Liver (tissue), 9 donors: ENCODE data around the gene YIPF5. TPM values are rescaled to one million over a fixed set of nuclear protein-coding genes. Genes with fewer than 3 reads are reported as not detected.

Experiments used
- DNase-seq: peaks from one replicate; pipeline ENCODE4 v3.0.0-alpha.2; 2017; ENCODE audit warnings: low spot score
- H3K27ac ChIP-seq, 2 donors: one replicate each; pipeline ENCODE4 v1.7.0; 2013; ENCODE audit warnings: inconsistent platforms in 2 of 2, low read length in 2 of 2, control low read depth in 1 of 2, low read depth in 1 of 2, mild to moderate bottlenecking in 1 of 2
- H3K27me3 ChIP-seq, 4 donors: one replicate each; pipeline versions ENCODE4 v1.6.1 to v1.7.0; 2013; ENCODE audit warnings: low read length in 3 of 4, inconsistent platforms in 1 of 4, mild to moderate bottlenecking in 1 of 4, moderate library complexity in 1 of 4; ENCODE audit not compliant: control insufficient read depth in 4 of 4, insufficient read depth in 4 of 4
- H3K36me3 ChIP-seq, 4 donors: one replicate each; pipeline versions ENCODE4 v1.6.1 to v1.7.0; 2013; ENCODE audit warnings: low read length in 3 of 4, mild to moderate bottlenecking in 3 of 4, low read depth in 1 of 4, moderate library complexity in 1 of 4; ENCODE audit not compliant: control insufficient read depth in 4 of 4, insufficient read depth in 3 of 4
- H3K4me1 ChIP-seq, 4 donors: one replicate each; pipeline versions ENCODE4 v1.6.1 to v1.7.0; 2013; ENCODE audit warnings: low read length in 3 of 4, mild to moderate bottlenecking in 3 of 4, moderate library complexity in 1 of 4; ENCODE audit not compliant: control insufficient read depth in 4 of 4, insufficient read depth in 4 of 4
- H3K4me3 ChIP-seq, 3 donors: one replicate each; pipeline versions ENCODE4 v1.6.1 to v1.7.0; 2013; ENCODE audit warnings: low read length in 3 of 3, control low read depth in 1 of 3, low read depth in 1 of 3, mild to moderate bottlenecking in 1 of 3
- H3K9ac ChIP-seq, 2 donors: one replicate each; pipeline ENCODE4 v1.7.0; 2013; ENCODE audit warnings: low read length in 2 of 2, mild to moderate bottlenecking in 2 of 2, moderate library complexity in 2 of 2, control low read depth in 1 of 2, low read depth in 1 of 2
- H3K9me3 ChIP-seq, 4 donors: one replicate each; pipeline versions ENCODE4 v1.6.1 to v1.7.0; 2013; ENCODE audit warnings: low read length in 3 of 4; ENCODE audit not compliant: control insufficient read depth in 4 of 4
- ATF3 ChIP-seq: IDR thresholded peaks from 2 replicates; pipeline ENCODE4 v1.6.1; 2016; ENCODE audit warnings: antibody characterized with exemption
- CTCF ChIP-seq: fragments of 150-350 bp; IDR thresholded peaks from 2 replicates; pipeline ENCODE4 v1.5.1; 2017; ENCODE audit warnings: improper control_type of control experiment, low read depth, low read length; ENCODE audit not compliant: missing input control
- EGR1 ChIP-seq, 2 donors: IDR thresholded peaks; 2 replicates each; pipeline ENCODE4 v1.6.1; 2016 to 2018; ENCODE audit warnings: antibody characterized with exemption in 2 of 2, low read depth in 2 of 2
- FOXA1 ChIP-seq: IDR thresholded peaks from 2 replicates; pipeline ENCODE4 v1.6.1; 2016; ENCODE audit warnings: antibody characterized with exemption
- FOXA2 ChIP-seq: IDR thresholded peaks from 2 replicates; pipeline ENCODE4 v1.6.1; 2016; ENCODE audit warnings: antibody characterized with exemption
- GABPA ChIP-seq, 2 donors: IDR thresholded peaks in 1 of 2; conservative IDR thresholded peaks in 1 of 2; 2 replicates each; pipeline ENCODE4 v1.6.1; 2016; ENCODE audit warnings: antibody characterized with exemption in 2 of 2, mild to moderate bottlenecking in 1 of 2, moderate library complexity in 1 of 2
- HNF4A ChIP-seq, 2 donors: conservative IDR thresholded peaks; 2 replicates each; pipeline ENCODE4 v1.6.1; 2016; ENCODE audit warnings: antibody characterized with exemption in 2 of 2, mild to moderate bottlenecking in 2 of 2
- HNF4G ChIP-seq: IDR thresholded peaks from 2 replicates; pipeline ENCODE4 v1.6.1; 2016; ENCODE audit warnings: antibody characterized with exemption
- JUND ChIP-seq, 2 donors: IDR thresholded peaks; 2 replicates each; pipeline ENCODE4 v1.6.1; 2016; ENCODE audit warnings: antibody characterized with exemption in 2 of 2
- MAX ChIP-seq: IDR thresholded peaks from 2 replicates; pipeline ENCODE4 v1.6.1; 2016; ENCODE audit warnings: antibody characterized with exemption
- NR2F2 ChIP-seq: IDR thresholded peaks from 2 replicates; pipeline ENCODE4 v1.6.1; 2016; ENCODE audit warnings: antibody characterized with exemption
- RAD21 ChIP-seq, 2 donors: IDR thresholded peaks; 2 replicates each; pipeline ENCODE4 v1.6.1; 2016; ENCODE audit warnings: antibody characterized with exemption in 2 of 2, mild to moderate bottlenecking in 2 of 2
- REST ChIP-seq: IDR thresholded peaks from 2 replicates; pipeline ENCODE4 v1.6.1; 2016; ENCODE audit warnings: antibody characterized with exemption, mild to moderate bottlenecking
- RXRA ChIP-seq, 2 donors: IDR thresholded peaks; 2 replicates each; pipeline ENCODE4 v1.6.1; 2017 to 2018; ENCODE audit warnings: antibody characterized with exemption in 2 of 2, mild to moderate bottlenecking in 1 of 2
- SP1 ChIP-seq: IDR thresholded peaks from 2 replicates; pipeline ENCODE4 v1.6.1; 2018; ENCODE audit warnings: antibody characterized with exemption, mild to moderate bottlenecking
- TAF1 ChIP-seq: conservative IDR thresholded peaks from 2 replicates; pipeline ENCODE4 v1.6.1; 2016; ENCODE audit warnings: antibody characterized with exemption, mild to moderate bottlenecking
- YY1 ChIP-seq: IDR thresholded peaks from 2 replicates; pipeline ENCODE4 v1.6.1; 2016; ENCODE audit warnings: antibody characterized with exemption, mild to moderate bottlenecking
- ZBTB33 ChIP-seq: IDR thresholded peaks from 2 replicates; pipeline ENCODE4 v1.6.1; 2016; ENCODE audit warnings: antibody characterized with exemption
- WGBS: extraction: QIAGEN DNeasy Blood & Tissue Kit; methylation state at CpG from one replicate; pipeline ENCODE4 v1.1.7; 2013; 5-methylcytosine and 5-hydroxymethylcytosine counted together
- polyA plus RNA-seq, 2 donors: library from polyadenylated mRNA; stranded (reverse) in 1 of 2; unstranded in 1 of 2; fragments of 200-250 nt in 1 of 2; fragments of >200 nt in 1 of 2; fragmentation: Nextera tagmentation in 1 of 2; extraction: Ambion mirVana in 1 of 2; gene quantifications; one replicate each; pipeline versions ENCODE4 v1.2.1 to v1.2.3, GENCODE V29; 2013 to 2015
- total RNA-seq, 2 donors: library from RNA; depleted of rRNA; stranded (reverse); fragments of >200 nt; gene quantifications; one replicate each; pipeline ENCODE4 v1.2.3, GENCODE V29; 2014
- donor health status: healthy.
- donor health status: healthy.
- donor health status: healthy.
- donor health status: healthy.
- donor health status: healthy.

Gene YIPF5
- total and polyA plus RNA-seq, 4 donors, result 18.7 to 43.1 (median 20.6) TPM

- H3K4me3 ChIP-seq, result no peak overlapping the region
- no peaks in the 10 kb centered on the region for H3K4me1 ChIP-seq
- H3K27me3 ChIP-seq, result no peaks in the 10 kb centered on the region
- H3K9me3 ChIP-seq, result no peaks in the 10 kb centered on the region
- no peak for DNase-seq
- no peaks in the 10 kb centered on the region for H3K36me3 ChIP-seq
- 99% methylated on average over 1 of the region's 1 CpG for WGBS
- H3K9ac ChIP-seq, result no peak overlapping the region
- TF ChIP-seq NR2F2 (no peak), EGR1 (IDR thresholded peaks at IDR 0.05; ENCODE audit: low read depth in 2 of 2) (no peak), HNF4A (conservative IDR thresholded peaks at IDR 0.05) (no peak), MAX (no peak), FOXA2 (no peak), REST (no peak)
- H3K27ac ChIP-seq, result no peak overlapping the region
Observed at GRCh38 chr5:144179226-144179625, 8.8 kb upstream of the YIPF5 start.

GRCh38 chr5:144177548-144177947 is 7.1 kb upstream of the YIPF5 start:
- no peak overlapping the region for H3K9ac ChIP-seq
- no peak for DNase-seq
- 79% methylated on average over 3 of the region's 3 CpGs for WGBS
- H3K36me3 ChIP-seq, result no peaks in the 10 kb centered on the region
- H3K9me3 ChIP-seq, result peaks cover 0 to 3% (median 0%) of the 10 kb centered on the region in 4 donors
- H3K4me3 ChIP-seq, result no peak overlapping the region
- H3K4me1 ChIP-seq, result no peaks in the 10 kb centered on the region
- TF ChIP-seq SP1, result no peak
- TF ChIP-seq ATF3, result no peak
- no peak for TF ChIP-seq REST
- no peak for TF ChIP-seq RAD21 (IDR thresholded peaks at IDR 0.05)
- TF ChIP-seq FOXA2, result no peak
- no peak for TF ChIP-seq HNF4A (conservative IDR thresholded peaks at IDR 0.05)
- no peak for TF ChIP-seq TAF1
- no peak for TF ChIP-seq ZBTB33
- TF ChIP-seq NR2F2, result no peak
- no peak for TF ChIP-seq FOXA1
- TF ChIP-seq YY1, result no peak
- no peak for TF ChIP-seq RXRA (IDR thresholded peaks at IDR 0.05)
- no peak for TF ChIP-seq CTCF
- no peak for TF ChIP-seq EGR1 (IDR thresholded peaks at IDR 0.05; ENCODE audit: low read depth in 2 of 2)
- TF ChIP-seq HNF4G, result no peak
- TF ChIP-seq JUND (IDR thresholded peaks at IDR 0.05), result no peak
- no peak for TF ChIP-seq GABPA (IDR thresholded peaks at IDR 0.05 in 1 of 2, conservative IDR thresholded peaks at IDR 0.05 in 1 of 2)
- no peak for TF ChIP-seq MAX
- no peaks in the 10 kb centered on the region for H3K27me3 ChIP-seq
- no peak overlapping the region for H3K27ac ChIP-seq
